Testis (tissue), 2 donors: ENCODE measurements around the gene SELENOS.

Source experiments
- CTCF ChIP-seq, 3 experiments: fragments of 450-650 bp in 2 of 3; fragments of 200-600 bp in 1 of 3; sonication (generic) in 1 of 3; IDR thresholded peaks; one replicate each; pipeline ENCODE4 v1.5.1; 2016 to 2019; ENCODE audit warnings: antibody characterized with exemption in 3 of 3, mild to moderate bottlenecking in 2 of 3, moderate library complexity in 1 of 3
- POLR2A ChIP-seq: fragments of 450-650 bp; IDR thresholded peaks from one replicate; pipeline ENCODE4 v1.6.1; 2017; ENCODE audit warnings: antibody characterized with exemption, mild to moderate bottlenecking, moderate library complexity

- TF ChIP-seq CTCF (IDR thresholded peaks at IDR 0.05) (no peak), POLR2A (no peak)
Measured at GRCh38 chr15:101324524-101325177, 47.4 kb upstream of the SELENOS start.
